Stimulated activated CD4-positive, alpha-beta T cell treated with anti-CD3 and anti-CD28 coated beads, Interleukin-4, amount 100 ng/mL, for 4 hours (primary cell): ENCODE measurements around the gene ALDH6A1.
"Not testable (repeated sequence)": the region's sequence is repeated elsewhere in the genome, so short reads cannot be mapped to it uniquely, and the experiment has no call there.

ENCODE experiments used
- DNase-seq, 2 experiments: peaks; one replicate each; pipeline ENCODE4 v3.0.0-alpha.2; 2020

ALDH6A1 gene

GRCh38 chr14:74084277-74085046 lies at the start of gene ALDH6A1, which contains the start of gene LIN52:
ALDH6A1 (minus strand) TSS chr14:74084453; CDS start chr14:74084394, 59 bp downstream.
LIN52 (plus strand) TSS chr14:74084956; CDS start chr14:74084975, 19 bp downstream.
- DNase-seq = peak; percentile 99 to 100

- DNase-seq = no peak
Measured at GRCh38 chr14:74127634-74128033, 43.4 kb upstream of the ALDH6A1 start.

GRCh38 chr14:74126315-74127013 lies 42.2 kb upstream of the ALDH6A1 start:
- DNase-seq = no peak

- not testable (repeated sequence) for DNase-seq
Measured at GRCh38 chr14:74125487-74125886, 41.2 kb upstream of the ALDH6A1 start.

- DNase-seq = not testable (repeated sequence)
Measured at GRCh38 chr14:74111395-74112216, 27.4 kb upstream of the ALDH6A1 start.

- no peak for DNase-seq
Measured at GRCh38 chr14:74109369-74109768, 25.1 kb upstream of the ALDH6A1 start.

- DNase-seq = no peak
Measured at GRCh38 chr14:74105381-74105780, 21.1 kb upstream of the ALDH6A1 start.

- no peak for DNase-seq
Measured at GRCh38 chr14:74089251-74090020, 5.2 kb upstream of the ALDH6A1 start.

- DNase-seq = no peak
Measured at GRCh38 chr14:74085828-74086227, 1.6 kb upstream of the ALDH6A1 start.

GRCh38 chr14:74085047-74085637 lies 889 bp upstream of the ALDH6A1 start:
- DNase-seq = no peak

- no peak for DNase-seq
Measured at GRCh38 chr14:74083784-74084276, 423 bp downstream of the ALDH6A1 start.

GRCh38 chr14:74083161-74083560 lies 1.1 kb downstream of the ALDH6A1 start:
- no peak for DNase-seq

- DNase-seq = no peak
Measured at GRCh38 chr14:74081491-74081890, 2.8 kb downstream of the ALDH6A1 start.

- no peak for DNase-seq
Measured at GRCh38 chr14:74080820-74081460, 3.3 kb downstream of the ALDH6A1 start.

GRCh38 chr14:74077401-74077800 lies 6.9 kb downstream of the ALDH6A1 start:
- DNase-seq = no peak

GRCh38 chr14:74065746-74066575 lies 18.3 kb downstream of the ALDH6A1 start:
- no peak for DNase-seq

- DNase-seq = no peak
Measured at GRCh38 chr14:74064883-74065282, 19.4 kb downstream of the ALDH6A1 start.

- no peak for DNase-seq
Measured at GRCh38 chr14:74064426-74064825, 19.8 kb downstream of the ALDH6A1 start.

- no peak for DNase-seq
Measured at GRCh38 chr14:74062809-74063150, 21.5 kb downstream of the ALDH6A1 start.

GRCh38 chr14:74049876-74050495 lies 34.3 kb downstream of the ALDH6A1 start:
- no peak for DNase-seq
